Stimulated activated naive CD8-positive, alpha-beta T cell treated with anti-CD3 and anti-CD28 coated beads, Interleukin-15, amount 100 ng/mL, for 72 hours (primary cell): Measurements from ENCODE around the gene ARHGEF12.

ENCODE experiments used
- ATAC-seq: fragments of 150-1000 bp; cut with Tn5 transposase; 2 replicates; pipeline ENCODE4 v1.10.0; 2021; ENCODE audit warnings: mild to moderate bottlenecking, moderate library complexity
- DNase-seq, 2 donors: peaks; one replicate each; pipeline ENCODE4 v3.0.0; 2021 to 2022
- H3K27ac Mint-ChIP-seq, 2 donors: one replicate each; pipeline ENCODE4 v1.8.0; 2022; ENCODE audit warnings: mild to moderate bottlenecking in 2 of 2, mixed read lengths in 2 of 2, moderate library complexity in 2 of 2
- H3K27me3 Mint-ChIP-seq: one replicate; pipeline ENCODE4 v1.8.0; 2022; ENCODE audit warnings: mixed read lengths
- H3K4me1 Mint-ChIP-seq: one replicate; pipeline ENCODE4 v1.8.0; 2022; ENCODE audit warnings: mild to moderate bottlenecking, mixed read lengths
- H3K4me3 Mint-ChIP-seq, 2 donors: one replicate each; pipeline ENCODE4 v1.8.0; 2022; ENCODE audit warnings: mild to moderate bottlenecking in 2 of 2, mixed read lengths in 2 of 2, moderate library complexity in 1 of 2
- H3K9me3 Mint-ChIP-seq, 2 donors: one replicate each; pipeline ENCODE4 v1.8.0; 2022; ENCODE audit warnings: mixed read lengths in 2 of 2

ARHGEF12 gene

DNA sequence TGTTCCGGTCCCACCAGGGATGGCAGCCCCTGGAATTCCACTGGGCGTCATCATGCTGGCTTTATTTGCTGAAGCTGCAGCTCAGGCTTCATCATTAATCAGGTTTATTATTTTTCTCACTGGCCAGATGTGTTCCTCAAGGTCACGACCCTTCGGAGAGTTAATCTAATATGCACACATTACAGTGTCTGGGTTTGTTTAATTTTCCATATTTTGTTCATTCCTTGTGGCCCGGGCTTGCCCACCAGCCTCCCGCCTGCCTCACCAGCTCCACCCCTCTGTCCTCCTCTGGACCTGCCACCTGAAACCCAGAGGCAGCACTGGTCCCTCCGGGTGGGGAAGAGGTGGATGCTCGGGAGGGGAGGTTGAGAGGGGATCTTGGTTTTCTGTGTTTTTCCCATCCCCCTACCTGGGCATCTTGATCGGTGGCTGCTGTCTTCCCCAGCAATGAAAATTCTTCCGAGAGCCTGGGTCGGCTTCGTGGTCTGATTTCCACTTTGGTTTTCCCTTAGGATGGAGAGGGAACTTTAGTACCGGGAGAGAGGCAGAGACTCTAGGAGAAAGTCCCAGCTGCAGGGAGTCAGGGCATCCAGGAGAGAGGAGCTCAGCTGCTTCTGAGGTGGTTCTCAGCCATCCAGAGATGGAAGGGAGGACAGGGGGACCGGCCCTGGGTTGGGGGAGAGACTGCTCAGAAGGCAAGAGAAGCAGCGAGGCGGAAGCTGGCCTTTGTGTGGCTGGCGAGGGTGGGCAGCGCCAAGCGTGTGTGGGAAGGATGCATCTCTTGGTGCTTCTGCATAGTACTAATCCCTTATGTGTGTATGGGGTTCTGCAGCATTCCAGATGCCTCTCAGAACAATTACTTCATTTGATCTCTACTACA lies 177.5 kb downstream of the ARHGEF12 start:
- no peak for DNase-seq
- Mint-ChIP-seq H3K27ac (no peak overlapping the region), H3K4me1 (peaks cover 11% of the 10 kb centered on the region), H3K4me3 (no peak overlapping the region), H3K9me3 (no peaks in the 10 kb centered on the region), H3K27me3 (peaks cover 84% of the 10 kb centered on the region)
- no peak for ATAC-seq

DNA sequence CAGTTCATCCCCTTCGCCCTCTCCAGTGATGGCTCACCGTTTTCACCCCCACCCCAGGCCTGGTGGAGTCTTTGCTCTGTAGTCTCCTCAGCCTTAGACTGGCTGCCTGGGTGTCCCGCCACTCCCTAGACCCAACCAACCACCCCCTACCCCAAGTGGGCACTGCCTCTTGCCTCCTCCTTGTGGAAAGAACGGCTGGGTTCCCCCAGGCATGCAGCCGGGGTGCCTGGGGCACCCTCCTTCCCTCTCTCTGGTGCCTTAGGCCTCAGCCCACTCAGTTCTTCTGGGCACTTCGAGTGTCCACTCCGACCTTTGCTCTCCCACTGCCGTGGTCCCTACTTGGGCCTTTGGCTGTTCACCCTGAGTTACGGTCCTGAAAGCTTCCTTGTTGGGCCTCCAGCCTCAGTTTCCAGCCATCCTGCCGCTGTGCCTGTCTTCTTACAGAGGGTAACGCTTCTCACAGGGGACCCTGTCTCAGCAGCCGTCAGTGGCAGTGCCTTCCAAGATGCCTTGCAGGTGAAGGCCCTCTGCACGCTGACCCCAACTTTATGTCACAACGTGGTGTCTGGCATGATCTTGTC lies 178.4 kb downstream of the ARHGEF12 start:
- Mint-ChIP-seq H3K4me1 (peaks cover 11% of the 10 kb centered on the region), H3K4me3 (no peak overlapping the region), H3K27ac (no peak overlapping the region), H3K27me3 (peaks cover 75% of the 10 kb centered on the region), H3K9me3 (no peaks in the 10 kb centered on the region)
- DNase-seq (no peak), ATAC-seq (no peak)

DNA sequence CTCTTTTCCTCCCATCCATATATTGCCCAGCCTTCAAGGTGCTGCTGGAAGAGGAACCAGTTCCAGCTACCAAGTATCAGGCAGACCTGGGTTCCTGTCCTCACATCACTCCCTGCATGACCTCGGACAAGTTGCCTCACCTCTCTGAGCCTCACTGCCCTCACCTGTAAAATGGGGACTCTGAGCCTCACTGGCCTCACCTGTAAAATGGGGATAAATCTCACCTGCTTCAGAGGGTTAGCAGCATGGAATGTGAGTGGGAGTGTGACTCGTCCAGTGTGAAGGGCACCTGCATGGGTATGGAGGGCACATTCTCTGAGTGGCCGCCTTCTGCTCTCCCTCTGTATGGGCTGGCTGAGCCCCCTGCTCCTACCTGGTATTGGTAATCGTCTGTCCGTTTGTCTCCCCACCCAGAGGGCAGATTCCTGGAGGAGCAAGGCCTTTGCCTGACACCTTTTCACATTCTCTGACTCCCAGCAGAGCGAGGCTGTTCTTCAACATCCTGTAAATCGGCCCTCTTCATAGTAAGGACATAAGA lies 179.0 kb downstream of the ARHGEF12 start:
- Mint-ChIP-seq H3K4me3 (no peak overlapping the region), H3K27ac (no peak overlapping the region), H3K4me1 (peaks cover 11% of the 10 kb centered on the region), H3K27me3 (peaks cover 69% of the 10 kb centered on the region), H3K9me3 (no peaks in the 10 kb centered on the region)
- ATAC-seq (no peak), DNase-seq (no peak)

DNA sequence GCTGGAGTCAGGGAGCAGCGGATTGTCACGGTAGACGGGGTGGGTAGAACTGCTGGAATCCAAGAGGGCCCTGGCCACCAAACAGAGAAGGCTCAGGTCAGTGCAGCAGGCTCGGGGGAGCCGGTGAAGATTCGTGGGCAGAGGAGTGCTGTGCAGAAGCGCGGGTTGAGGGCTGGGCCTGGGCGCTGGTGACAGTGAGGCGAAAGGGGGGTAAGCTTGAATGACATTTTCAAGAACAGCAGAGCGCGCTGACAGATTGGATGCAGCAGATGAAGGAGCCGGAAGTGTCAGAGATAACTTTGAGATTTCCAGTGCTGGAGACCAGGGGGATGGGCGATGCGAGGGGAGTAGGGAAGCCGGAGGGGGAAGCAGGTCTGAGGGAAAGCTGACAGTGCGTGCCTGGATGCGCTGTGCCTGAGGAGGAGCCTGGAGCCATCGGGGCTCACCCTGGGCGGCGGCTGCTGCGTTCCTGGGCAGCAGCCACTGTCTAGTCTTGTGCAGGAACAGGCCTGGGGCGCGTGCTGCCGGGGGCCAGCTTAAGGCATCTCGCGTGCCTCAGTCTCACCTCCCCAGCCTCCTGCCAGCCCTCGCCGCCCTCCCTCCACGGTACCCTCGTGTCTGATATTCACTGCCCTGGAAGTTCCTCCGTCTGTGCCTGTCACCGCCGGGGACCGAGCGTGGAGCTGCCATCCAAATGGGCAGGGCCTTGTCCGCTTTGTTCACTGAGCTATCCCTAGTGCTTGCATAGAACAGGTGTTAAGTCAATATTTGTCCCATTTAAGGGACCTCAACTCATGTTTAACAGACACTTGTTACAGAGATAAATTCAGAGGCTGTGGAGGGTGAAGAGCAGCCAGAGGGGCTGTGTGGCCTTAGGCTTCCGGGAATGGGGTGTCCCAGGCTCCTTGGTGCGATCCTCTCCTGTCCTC lies 180.5 kb downstream of the ARHGEF12 start:
- Mint-ChIP-seq H3K4me3 (no peak overlapping the region), H3K27ac (peak overlapping the region in 1 of 2 donors; percentile 35), H3K4me1 (peaks cover 6% of the 10 kb centered on the region), H3K27me3 (peaks cover 63% of the 10 kb centered on the region), H3K9me3 (no peaks in the 10 kb centered on the region)
- ATAC-seq (no peak), DNase-seq (no peak)

DNA sequence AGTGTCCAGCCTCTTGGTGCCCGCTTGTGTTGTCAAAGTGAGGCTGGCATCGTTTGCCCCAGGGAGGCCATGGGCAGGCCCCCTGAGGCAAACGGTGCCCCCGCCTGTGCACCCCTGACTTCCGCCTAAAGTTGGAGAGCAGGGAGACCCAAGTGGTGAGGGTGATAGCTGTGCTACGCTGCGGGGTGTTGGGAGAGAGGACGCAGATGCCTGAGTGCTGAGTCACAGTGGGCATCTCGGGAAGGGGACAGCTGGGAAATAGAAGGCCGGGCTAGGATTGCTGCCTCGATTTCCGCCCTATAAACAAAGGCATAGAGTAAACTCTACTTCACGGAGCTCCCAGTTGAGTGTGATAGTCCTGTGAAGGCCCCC lies 181.2 kb downstream of the ARHGEF12 start:
- Mint-ChIP-seq H3K4me1 (peaks cover 6% of the 10 kb centered on the region), H3K27ac (no peak overlapping the region), H3K4me3 (no peak overlapping the region), H3K9me3 (no peaks in the 10 kb centered on the region), H3K27me3 (peaks cover 64% of the 10 kb centered on the region)
- no peak for DNase-seq
- ATAC-seq, result no peak

DNA sequence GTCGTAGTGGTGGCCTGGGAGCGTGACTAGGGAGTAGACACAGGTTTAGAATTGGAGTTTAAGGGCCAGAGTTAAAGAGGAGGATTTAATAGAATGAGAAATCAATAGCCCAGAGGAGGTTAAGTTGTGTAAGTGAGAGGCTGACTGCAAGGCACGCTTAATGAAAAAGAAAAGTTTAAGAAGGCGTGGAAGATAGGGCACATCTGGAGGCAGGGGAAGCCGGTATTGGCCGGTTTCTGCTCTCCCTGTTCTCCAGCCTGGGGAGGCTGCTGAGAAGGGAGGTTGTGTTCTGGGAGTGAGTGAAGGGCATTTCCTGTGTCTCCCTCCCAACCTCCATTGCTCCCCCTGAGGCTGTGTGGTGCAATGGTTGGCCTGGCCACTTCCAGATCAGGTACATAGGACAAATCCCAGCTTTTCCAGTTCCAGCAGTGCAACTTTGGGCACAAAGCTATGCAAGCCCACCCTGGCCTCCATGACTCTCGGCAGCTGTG lies 181.6 kb downstream of the ARHGEF12 start:
- DNase-seq (no peak), ATAC-seq (no peak)
- Mint-ChIP-seq H3K9me3 (no peaks in the 10 kb centered on the region), H3K4me3 (no peak overlapping the region), H3K27ac (no peak overlapping the region), H3K4me1 (peaks cover 6% of the 10 kb centered on the region), H3K27me3 (peaks cover 64% of the 10 kb centered on the region)

DNA sequence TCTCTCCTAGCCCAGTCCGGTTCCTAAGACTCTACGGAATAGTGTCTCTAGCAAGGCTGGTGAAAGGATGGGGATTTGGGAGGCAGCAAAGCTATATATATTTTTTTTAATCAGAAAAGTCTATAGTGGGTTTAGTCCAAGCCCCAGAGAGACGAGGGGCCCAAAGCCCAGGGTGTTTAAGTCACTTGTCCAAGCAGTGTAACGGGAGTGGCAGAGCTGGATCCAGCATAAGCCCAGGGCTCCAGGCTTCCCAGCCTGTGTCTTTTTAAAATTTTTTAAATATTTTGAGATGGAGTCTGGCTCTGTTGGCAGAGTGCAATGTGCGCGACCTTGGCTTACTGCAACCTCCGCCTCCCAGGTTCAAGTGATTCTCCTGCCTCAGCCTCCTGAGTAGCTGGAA lies 182.1 kb downstream of the ARHGEF12 start:
- Mint-ChIP-seq H3K27me3 (peaks cover 64% of the 10 kb centered on the region), H3K4me1 (peaks cover 6% of the 10 kb centered on the region), H3K4me3 (no peak overlapping the region), H3K27ac (no peak overlapping the region), H3K9me3 (no peaks in the 10 kb centered on the region)
- ATAC-seq (no peak), DNase-seq (no peak)

DNA sequence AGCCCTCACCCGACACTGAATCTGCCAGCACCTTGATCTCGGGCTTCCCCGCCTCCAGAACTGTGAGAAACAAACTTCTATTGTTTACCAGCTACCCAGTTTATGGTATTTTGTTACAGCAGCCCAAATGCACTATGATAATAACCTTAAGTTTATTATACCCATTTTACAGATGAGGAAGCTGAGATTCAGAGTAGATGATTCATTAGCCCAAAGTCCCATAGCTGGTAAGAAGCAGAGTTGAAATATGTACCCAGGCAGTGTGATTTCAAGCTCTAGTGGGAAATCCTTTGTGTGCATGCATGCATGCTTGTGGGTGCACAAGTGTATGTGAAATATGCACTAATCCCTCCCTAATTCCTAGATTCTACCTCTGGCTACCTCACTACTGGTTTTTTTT lies 183.3 kb downstream of the ARHGEF12 start:
- no peak for DNase-seq
- peaks cover 6% of the 10 kb centered on the region for H3K4me1 Mint-ChIP-seq
- no peak overlapping the region for H3K27ac Mint-ChIP-seq
- no peak overlapping the region for H3K4me3 Mint-ChIP-seq
- H3K9me3 Mint-ChIP-seq, result no peaks in the 10 kb centered on the region
- H3K27me3 Mint-ChIP-seq, result peaks cover 63% of the 10 kb centered on the region
- no peak for ATAC-seq

DNA sequence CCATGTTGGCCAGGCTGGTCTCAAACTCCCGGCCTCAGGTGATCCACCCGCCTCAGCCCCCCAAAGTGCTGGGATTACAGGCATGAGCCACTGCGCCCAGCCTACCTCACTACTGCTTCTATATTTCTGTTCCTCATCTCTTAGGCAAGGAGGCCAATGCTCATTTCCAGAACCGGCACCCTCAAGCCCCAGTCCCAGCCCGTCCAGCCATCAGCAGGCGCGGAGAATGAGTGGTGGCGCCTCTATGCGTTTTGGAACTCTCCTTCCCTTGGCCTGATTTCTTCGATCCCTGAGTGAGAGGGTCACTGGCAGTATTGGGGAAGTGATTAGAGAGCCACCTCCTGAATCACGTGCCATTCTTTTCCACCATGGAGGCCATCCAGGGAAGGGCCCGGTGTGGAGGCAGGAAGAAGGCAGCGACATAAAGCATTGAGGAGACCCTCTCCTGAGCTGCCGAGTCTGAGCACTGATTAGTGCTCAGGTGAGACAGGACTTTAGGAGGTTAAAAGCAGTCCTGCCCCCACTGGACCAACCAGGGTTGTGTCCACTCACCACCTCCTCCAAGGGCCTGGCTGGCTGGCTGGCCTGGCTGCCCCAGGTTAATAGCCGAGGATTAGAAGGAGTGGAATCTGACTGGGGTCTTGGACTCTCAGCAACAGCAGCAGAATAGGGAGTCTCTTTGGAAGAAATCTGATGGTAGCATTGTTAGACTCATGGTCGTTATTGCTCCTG lies 184.0 kb downstream of the ARHGEF12 start:
- Mint-ChIP-seq H3K9me3 (no peaks in the 10 kb centered on the region), H3K27me3 (peaks cover 63% of the 10 kb centered on the region), H3K4me3 (no peak overlapping the region), H3K4me1 (peaks cover 6% of the 10 kb centered on the region), H3K27ac (no peak overlapping the region)
- no peak for ATAC-seq
- no peak for DNase-seq

DNA sequence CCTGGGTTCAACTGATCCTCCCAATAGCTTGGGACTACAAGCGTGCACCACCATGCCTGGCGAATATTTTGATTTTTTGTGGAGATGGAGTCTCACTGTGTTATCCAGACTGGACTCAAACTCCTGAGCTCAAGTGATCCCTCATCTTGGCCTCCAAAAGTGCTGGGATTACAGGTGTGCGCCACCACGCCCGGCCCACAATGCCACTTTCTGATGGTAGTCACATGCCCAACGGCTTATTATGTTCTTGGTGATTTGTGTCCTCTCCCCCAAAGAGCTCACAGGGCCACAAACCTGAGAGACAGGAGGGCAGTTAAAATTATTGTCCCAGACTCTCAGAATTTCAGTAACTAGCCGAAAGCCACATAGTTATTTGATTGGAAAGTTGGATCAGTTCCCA lies 185.0 kb downstream of the ARHGEF12 start:
- Mint-ChIP-seq H3K27me3 (peaks cover 54% of the 10 kb centered on the region), H3K9me3 (no peaks in the 10 kb centered on the region), H3K4me1 (peaks cover 3% of the 10 kb centered on the region), H3K4me3 (no peak overlapping the region), H3K27ac (no peak overlapping the region)
- ATAC-seq, result no peak
- no peak for DNase-seq

DNA sequence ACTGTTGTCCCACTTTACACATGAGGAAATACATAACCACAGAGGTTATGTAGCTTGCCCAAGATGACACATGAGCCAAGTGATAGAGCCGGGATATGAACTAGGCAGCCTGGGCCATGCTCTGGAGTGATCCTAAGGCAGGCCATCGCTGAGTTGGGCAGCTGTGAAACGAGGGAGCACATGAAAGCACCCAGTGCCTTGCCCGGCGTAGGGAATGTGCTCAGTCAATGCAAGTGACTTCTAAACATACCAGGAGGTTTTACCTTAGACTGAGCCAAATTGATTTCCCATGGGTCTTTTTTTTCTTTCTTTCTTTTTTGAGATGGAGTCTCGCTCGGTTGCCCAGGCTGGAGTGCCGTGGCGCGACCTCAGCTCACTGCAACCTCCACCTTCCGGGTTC lies 185.8 kb downstream of the ARHGEF12 start:
- H3K27me3 Mint-ChIP-seq, result peaks cover 50% of the 10 kb centered on the region
- no peak overlapping the region for H3K4me3 Mint-ChIP-seq
- no peak for ATAC-seq
- H3K4me1 Mint-ChIP-seq, result no peaks in the 10 kb centered on the region
- DNase-seq, result no peak
- H3K9me3 Mint-ChIP-seq, result no peaks in the 10 kb centered on the region
- no peak overlapping the region for H3K27ac Mint-ChIP-seq

DNA sequence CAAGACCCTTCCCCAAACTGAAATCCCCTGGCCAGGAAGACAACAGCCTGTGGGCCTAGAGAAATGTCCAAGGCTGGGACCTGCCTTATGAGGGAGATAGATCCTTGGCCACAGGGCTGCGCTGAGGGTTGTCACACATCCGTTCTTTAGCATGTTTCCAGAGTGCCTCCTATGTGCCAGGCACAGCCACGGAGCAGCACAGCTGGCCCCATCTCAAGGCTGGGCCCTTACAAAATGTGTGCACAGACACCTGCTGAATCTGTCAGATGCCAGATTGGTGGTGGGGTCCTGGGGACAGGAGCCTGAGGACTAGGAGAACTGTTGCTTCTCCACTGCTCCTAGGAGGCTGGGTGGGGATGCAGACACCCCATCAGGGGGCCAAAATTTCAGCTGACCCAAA lies 186.5 kb downstream of the ARHGEF12 start:
- peaks cover 46% of the 10 kb centered on the region for H3K27me3 Mint-ChIP-seq
- no peaks in the 10 kb centered on the region for H3K9me3 Mint-ChIP-seq
- H3K4me3 Mint-ChIP-seq, result no peak overlapping the region
- no peak for ATAC-seq
- no peak for DNase-seq
- no peaks in the 10 kb centered on the region for H3K4me1 Mint-ChIP-seq
- H3K27ac Mint-ChIP-seq, result no peak overlapping the region

DNA sequence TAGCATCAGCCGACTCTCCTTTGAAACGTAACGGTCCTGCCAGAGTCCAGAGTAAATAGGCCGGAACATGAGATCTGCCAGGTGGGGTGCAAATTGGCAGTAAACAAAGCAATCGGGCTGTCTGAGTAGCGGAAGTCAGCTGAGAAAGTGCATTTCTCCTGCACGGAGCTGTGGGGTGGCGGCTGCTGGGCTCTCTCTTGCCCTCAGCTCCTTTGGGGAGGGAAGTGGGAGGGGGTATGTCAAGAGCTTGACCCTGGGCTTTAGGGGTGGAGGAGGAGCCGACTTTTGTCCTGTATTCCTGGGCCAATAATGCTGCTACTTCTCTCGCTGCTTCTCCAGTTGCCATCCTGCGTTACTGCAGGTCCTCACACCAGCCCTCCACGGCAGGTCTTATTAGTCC lies 187.0 kb downstream of the ARHGEF12 start:
- no peak overlapping the region for H3K27ac Mint-ChIP-seq
- no peak overlapping the region for H3K4me3 Mint-ChIP-seq

DNA sequence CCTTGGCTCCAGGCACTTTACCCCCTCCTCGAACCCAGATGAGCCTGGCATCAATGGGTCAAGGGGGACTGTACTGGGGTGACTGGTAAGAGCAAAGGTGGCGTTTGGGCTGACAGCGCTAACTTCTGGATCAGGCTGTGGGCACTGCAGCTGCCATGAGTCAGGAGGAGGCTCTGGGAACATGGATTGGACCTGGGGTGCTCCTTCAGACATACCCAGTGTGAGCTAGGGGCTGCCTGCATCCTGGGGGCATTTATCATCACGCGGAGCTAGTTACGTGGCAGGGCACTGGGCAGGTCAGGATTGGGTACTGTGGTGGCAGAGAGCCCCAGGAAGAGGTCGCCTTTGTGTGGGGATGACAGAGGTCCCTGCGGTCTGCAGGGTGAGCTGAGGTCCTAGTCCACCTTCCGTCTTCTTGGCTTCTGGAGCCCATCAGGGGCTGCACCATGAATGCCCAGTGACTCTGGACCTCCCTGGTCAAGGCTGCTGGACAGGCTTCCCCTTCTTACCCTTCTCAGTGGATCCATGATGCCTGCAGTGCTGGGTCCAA lies 188.4 kb downstream of the ARHGEF12 start:
- no peaks in the 10 kb centered on the region for H3K9me3 Mint-ChIP-seq
- no peaks in the 10 kb centered on the region for H3K4me1 Mint-ChIP-seq
- H3K27ac Mint-ChIP-seq, result peak overlapping the region in 1 of 2 donors; percentile 37
- H3K4me3 Mint-ChIP-seq, result no peak overlapping the region
- ATAC-seq (no peak), DNase-seq (no peak)
- peaks cover 59% of the 10 kb centered on the region for H3K27me3 Mint-ChIP-seq

More for the DNA sequence above, 187.0 kb downstream of the ARHGEF12 start:
- no peak for ATAC-seq
- Mint-ChIP-seq H3K27me3 (peaks cover 46% of the 10 kb centered on the region), H3K9me3 (no peaks in the 10 kb centered on the region), H3K4me1 (no peaks in the 10 kb centered on the region)
- no peak for DNase-seq
